HEK293 (cell line): ENCODE measurements around the gene ITGA8.
A peak's percentile ranks its signal among the peaks of the same experiment; 100 is the strongest.

Experiments
- CTCF ChIA-PET: fragments of 350-600 bp; formaldehyde crosslinking; extraction: SDS; loops from one replicate; lab custom pipeline; 2021; ENCODE audit warnings: antibody characterized with exemption; lab: Yijun Ruan, JAX
- POLR2A ChIA-PET: fragments of 300-600 bp; formaldehyde crosslinking; extraction: SDS; loops from one replicate; lab custom pipeline; 2020; ENCODE audit warnings: antibody characterized with exemption, inconsistent platforms; lab: Yijun Ruan, JAX
- H3K27ac ChIP-seq: fragments of 200-500 bp; sonication (Bioruptor generic); 2 replicates; pipeline ENCODE4 v1.5.1; 2014; ENCODE audit warnings: low read depth, low read length, control low read depth, inconsistent platforms; ENCODE audit errors: extremely low read depth
- H3K36me3 ChIP-seq, 2 experiments: fragments of 200-500 bp in 1 of 2; sonication (Bioruptor generic) in 1 of 2; 1 replicate in 1 of 2; 2 replicates in 1 of 2; pipeline ENCODE4 v1.5.1; 2014 to 2017; ENCODE audit warnings: inconsistent platforms in 2 of 2, low read length in 2 of 2; ENCODE audit not compliant: control insufficient read depth in 2 of 2, insufficient read depth in 1 of 2
- H3K4me1 ChIP-seq: fragments of 200-500 bp; sonication (Bioruptor generic); 2 replicates; pipeline ENCODE4 v1.5.1; 2014; ENCODE audit warnings: mild to moderate bottlenecking, low read length, inconsistent platforms; ENCODE audit not compliant: control insufficient read depth, insufficient read depth
- H3K4me3 ChIP-seq: 2 replicates; pipeline ENCODE4 v1.5.1; 2011; ENCODE audit warnings: low read depth, mild to moderate bottlenecking, control low read depth, low read length, moderate library complexity
- H3K9me3 ChIP-seq: fragments of 200-500 bp; sonication (Bioruptor generic); 2 replicates; pipeline ENCODE4 v1.5.1; 2014; ENCODE audit warnings: low read depth, low read length, inconsistent platforms; ENCODE audit not compliant: control insufficient read depth, insufficient read depth
- BCL11A ChIP-seq: fragments of 450-650 bp; formaldehyde crosslinking; IDR thresholded peaks from 2 replicates; pipeline ENCODE4 v1.5.1; 2016; ENCODE audit warnings: low read depth, missing biosample characterization, missing genetic modification characterization
- EGR2 ChIP-seq: fragments of 450-650 bp; formaldehyde crosslinking; IDR thresholded peaks from 2 replicates; pipeline ENCODE4 v1.5.1; 2016; ENCODE audit warnings: low read depth, missing biosample characterization, missing genetic modification characterization
- FEZF1 ChIP-seq: fragments of 450-650 bp; formaldehyde crosslinking; IDR thresholded peaks from 2 replicates; pipeline ENCODE4 v1.5.1; 2016; ENCODE audit warnings: missing biosample characterization, missing genetic modification characterization
- GLIS2 ChIP-seq: fragments of 450-650 bp; formaldehyde crosslinking; IDR thresholded peaks from 2 replicates; pipeline ENCODE4 v1.5.1; 2016; ENCODE audit warnings: missing biosample characterization, missing genetic modification characterization
- KLF9 ChIP-seq: fragments of 450-650 bp; formaldehyde crosslinking; IDR thresholded peaks from 2 replicates; pipeline ENCODE4 v1.5.1; 2016; ENCODE audit warnings: missing biosample characterization, missing genetic modification characterization, low read depth
- OVOL3 ChIP-seq: fragments of 450-650 bp; formaldehyde crosslinking; IDR thresholded peaks from 2 replicates; pipeline ENCODE4 v1.5.1; 2016; ENCODE audit warnings: missing biosample characterization, missing genetic modification characterization
- ZBTB17 ChIP-seq: fragments of 450-650 bp; formaldehyde crosslinking; IDR thresholded peaks from 2 replicates; pipeline ENCODE4 v1.5.1; 2016; ENCODE audit warnings: missing biosample characterization, missing genetic modification characterization
- ZBTB21 ChIP-seq: fragments of 450-650 bp; formaldehyde crosslinking; IDR thresholded peaks from 2 replicates; pipeline ENCODE4 v1.5.1; 2017; ENCODE audit warnings: missing biosample characterization, missing genetic modification characterization
- ZBTB48 ChIP-seq: fragments of 450-650 bp; formaldehyde crosslinking; IDR thresholded peaks from 2 replicates; pipeline ENCODE4 v1.5.1; 2016; ENCODE audit warnings: missing biosample characterization, missing genetic modification characterization
- ZFP3 ChIP-seq: fragments of 450-650 bp; formaldehyde crosslinking; IDR thresholded peaks from 2 replicates; pipeline ENCODE4 v1.5.1; 2016; ENCODE audit warnings: low read depth, missing biosample characterization, missing genetic modification characterization
- ZFP37 ChIP-seq: fragments of 450-650 bp; formaldehyde crosslinking; IDR thresholded peaks from 2 replicates; pipeline ENCODE4 v1.5.1; 2016; ENCODE audit warnings: missing biosample characterization, missing genetic modification characterization
- ZNF23 ChIP-seq: fragments of 450-650 bp; formaldehyde crosslinking; IDR thresholded peaks from 2 replicates; pipeline ENCODE4 v1.5.1; 2016; ENCODE audit warnings: missing biosample characterization, missing genetic modification characterization, borderline replicate concordance
- ZNF248 ChIP-seq: fragments of 450-650 bp; formaldehyde crosslinking; IDR thresholded peaks from 2 replicates; pipeline ENCODE4 v1.5.1; 2017; ENCODE audit warnings: missing biosample characterization, missing genetic modification characterization
- ZNF341 ChIP-seq: fragments of 450-650 bp; formaldehyde crosslinking; IDR thresholded peaks from 2 replicates; pipeline ENCODE4; 2016; ENCODE audit warnings: low read depth, missing biosample characterization, missing genetic modification characterization
- ZNF366 ChIP-seq: fragments of 450-650 bp; formaldehyde crosslinking; conservative IDR thresholded peaks from 2 replicates; pipeline ENCODE4 v1.5.1; 2016; ENCODE audit warnings: missing biosample characterization, missing genetic modification characterization
- ZNF423 ChIP-seq: fragments of 450-650 bp; formaldehyde crosslinking; IDR thresholded peaks from 2 replicates; pipeline ENCODE4 v1.5.1; 2016; ENCODE audit warnings: missing biosample characterization, missing genetic modification characterization
- ZNF433 ChIP-seq: fragments of 450-650 bp; formaldehyde crosslinking; IDR thresholded peaks from 2 replicates; pipeline ENCODE4 v1.5.1; 2016; ENCODE audit warnings: missing biosample characterization, missing genetic modification characterization, low read depth
- ZNF600 ChIP-seq: fragments of 450-650 bp; formaldehyde crosslinking; IDR thresholded peaks from 2 replicates; pipeline ENCODE4 v1.5.1; 2016; ENCODE audit warnings: missing biosample characterization, missing genetic modification characterization
- ZNF654 ChIP-seq: fragments of 450-650 bp; formaldehyde crosslinking; IDR thresholded peaks from 2 replicates; pipeline ENCODE4 v1.5.1; 2016; ENCODE audit warnings: low read depth, missing biosample characterization, missing genetic modification characterization
- ZNF76 ChIP-seq: fragments of 450-650 bp; formaldehyde crosslinking; IDR thresholded peaks from 2 replicates; pipeline ENCODE4; 2016; ENCODE audit warnings: low read depth, missing biosample characterization, missing genetic modification characterization, borderline replicate concordance
- TF ChIP-seq, protein P1 (sequence below): fragments of 450-650 bp; formaldehyde crosslinking; IDR thresholded peaks from 2 replicates; pipeline ENCODE4 v1.5.1; 2017; ENCODE audit warnings: missing biosample characterization, missing genetic modification characterization
- TF ChIP-seq, protein P2 (sequence below): fragments of 450-650 bp; formaldehyde crosslinking; IDR thresholded peaks from 2 replicates; pipeline ENCODE4 v1.5.1; 2016; ENCODE audit warnings: missing biosample characterization, missing genetic modification characterization
- TF ChIP-seq, protein P3 (sequence below): sonication (generic); formaldehyde crosslinking; IDR thresholded peaks from 2 replicates; pipeline ENCODE4 v1.8.1; 2022; ENCODE audit warnings: mild to moderate bottlenecking, moderate library complexity, missing genetic modification reagents

ITGA8 gene

DNA sequence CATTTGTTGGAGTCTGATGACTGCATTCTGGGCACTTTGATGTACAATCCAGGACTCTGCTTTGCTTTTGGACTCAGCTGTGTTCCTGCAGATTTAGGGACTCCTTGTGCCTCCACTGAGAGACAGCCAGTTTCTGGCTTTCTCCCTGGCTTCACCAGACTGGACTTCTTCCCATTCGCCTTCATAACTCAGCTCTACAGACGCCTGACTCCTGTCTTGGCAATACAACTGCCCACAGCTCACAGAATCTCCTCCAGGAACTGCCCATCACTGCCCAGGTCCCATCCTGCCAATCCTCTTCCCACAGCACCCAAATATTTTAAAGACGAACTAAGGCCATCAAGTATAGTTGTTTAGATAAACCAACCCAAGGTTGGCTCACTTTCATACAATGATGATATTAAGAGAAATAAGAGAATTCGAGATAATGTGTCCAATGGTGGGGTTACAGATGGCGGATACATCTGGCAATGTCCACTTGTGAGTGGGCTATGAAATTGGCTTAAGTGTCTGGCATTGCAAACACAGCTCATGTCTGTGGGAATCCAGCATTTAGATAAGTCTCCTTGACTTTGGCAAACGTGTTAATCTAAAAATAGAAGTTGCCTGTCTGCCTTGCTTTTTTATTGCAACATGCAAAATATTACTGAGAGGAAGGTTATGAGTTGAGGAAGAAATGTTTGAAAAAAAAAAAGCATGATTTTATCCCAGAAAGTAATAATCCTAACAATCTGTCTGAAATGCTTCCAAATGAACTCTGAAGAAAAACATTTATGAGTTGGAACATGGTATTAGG, 95.1 kb downstream of the ITGA8 start:
- no peaks in the 10 kb centered on the region for H3K9me3 ChIP-seq
- H3K4me3 ChIP-seq, result no peak overlapping the region
- H3K36me3 ChIP-seq, result no peaks in the 10 kb centered on the region
- no peak for TF ChIP-seq FEZF1
- no peak for TF ChIP-seq ZNF341 (tag by site-specific recombination)
- TF ChIP-seq ZNF654, result no peak
- no peak for TF ChIP-seq ZNF76 (tag by site-specific recombination)
- TF ChIP-seq ZBTB21 (tag by site-specific recombination), result no peak
- TF ChIP-seq ZNF600 (tag by site-specific recombination), result no peak
- no peak for TF ChIP-seq OVOL3 (tag by site-specific recombination)
- no peak for TF ChIP-seq ZNF433
- TF ChIP-seq ZNF23, result no peak
- no peak for TF ChIP-seq ZNF423
- no peak overlapping the region for H3K27ac ChIP-seq
- H3K4me1 ChIP-seq, result peaks cover 17% of the 10 kb centered on the region
- POLR2A ChIA-PET, result no interaction called here
- CTCF ChIA-PET, result interaction anchor here (0.6 kb wide), 1 partner anchor 13 kb away, joined by 3 read pairs; no protein-coding TSS in a partner anchor

DNA sequence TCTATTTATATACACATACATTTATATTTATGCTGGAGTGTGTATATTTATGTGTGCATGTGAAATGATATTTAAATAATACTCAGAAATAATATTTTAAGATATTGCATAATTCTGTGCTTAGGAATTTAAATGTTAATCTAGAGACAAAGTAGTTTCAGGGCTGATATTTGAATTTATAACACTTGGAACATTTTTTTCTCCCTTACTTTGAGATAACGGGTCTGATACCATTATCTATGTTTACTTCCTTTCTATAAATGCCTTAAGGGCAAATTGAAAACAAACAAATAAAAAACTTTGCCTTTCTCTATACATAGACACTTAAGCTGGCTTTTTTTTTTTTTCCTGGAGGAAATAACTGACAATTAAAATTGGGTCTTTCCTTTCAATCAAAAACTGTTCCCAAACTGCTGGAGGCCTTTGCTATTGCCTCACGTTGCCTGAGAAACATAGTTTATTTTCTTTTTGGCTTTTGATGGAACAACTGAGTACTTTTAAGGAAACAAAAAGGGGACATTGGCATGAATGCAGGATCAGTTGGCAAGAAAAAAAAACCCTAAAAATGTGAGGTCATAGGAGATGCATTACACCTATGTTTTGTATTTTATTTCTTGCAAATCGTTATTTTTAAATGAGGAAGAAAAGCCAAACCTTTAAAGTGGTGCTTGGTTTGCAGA, 98.7 kb downstream of the ITGA8 start:
- H3K36me3 ChIP-seq, result no peaks in the 10 kb centered on the region
- H3K4me3 ChIP-seq, result no peak overlapping the region
- peaks cover 18% of the 10 kb centered on the region for H3K4me1 ChIP-seq
- ChIA-PET POLR2A (no interaction called here), CTCF (interaction anchor here (0.6 to 0.7 kb wide), 2 partner anchors 295 to 580 kb away, joined by 4 to 8 read pairs; no protein-coding TSS in a partner anchor)
- no peak overlapping the region for H3K27ac ChIP-seq
- H3K9me3 ChIP-seq, result no peaks in the 10 kb centered on the region
- no peak for TF ChIP-seq ZNF248 (tag by site-specific recombination)
- TF ChIP-seq, protein P1, sequence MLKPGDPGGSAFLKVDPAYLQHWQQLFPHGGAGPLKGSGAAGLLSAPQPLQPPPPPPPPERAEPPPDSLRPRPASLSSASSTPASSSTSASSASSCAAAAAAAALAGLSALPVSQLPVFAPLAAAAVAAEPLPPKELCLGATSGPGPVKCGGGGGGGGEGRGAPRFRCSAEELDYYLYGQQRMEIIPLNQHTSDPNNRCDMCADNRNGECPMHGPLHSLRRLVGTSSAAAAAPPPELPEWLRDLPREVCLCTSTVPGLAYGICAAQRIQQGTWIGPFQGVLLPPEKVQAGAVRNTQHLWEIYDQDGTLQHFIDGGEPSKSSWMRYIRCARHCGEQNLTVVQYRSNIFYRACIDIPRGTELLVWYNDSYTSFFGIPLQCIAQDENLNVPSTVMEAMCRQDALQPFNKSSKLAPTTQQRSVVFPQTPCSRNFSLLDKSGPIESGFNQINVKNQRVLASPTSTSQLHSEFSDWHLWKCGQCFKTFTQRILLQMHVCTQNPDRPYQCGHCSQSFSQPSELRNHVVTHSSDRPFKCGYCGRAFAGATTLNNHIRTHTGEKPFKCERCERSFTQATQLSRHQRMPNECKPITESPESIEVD (tag by site-specific recombination), result peak; percentile 27; the same call in 1 of the 2 replicates

DNA sequence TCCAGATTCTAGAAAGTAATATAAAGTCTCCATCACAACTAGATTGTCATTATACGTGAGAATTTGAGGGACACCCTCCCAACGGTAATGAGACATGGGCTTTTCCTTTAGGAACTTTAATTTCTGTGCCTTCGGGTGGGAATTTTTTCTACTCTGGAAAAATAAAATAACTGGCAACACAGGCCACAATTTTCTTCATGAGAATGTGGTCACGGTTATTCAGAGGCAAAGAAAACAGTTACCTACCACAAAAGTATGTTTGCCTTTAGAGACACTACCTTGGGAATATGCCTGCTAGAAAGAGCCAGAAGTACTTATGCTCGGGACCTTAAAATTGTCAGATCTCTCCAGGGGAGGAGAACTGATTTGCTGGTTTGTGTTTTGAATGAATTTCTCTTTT, 99.4 kb downstream of the ITGA8 start:
- TF ChIP-seq GLIS2 (tag by site-specific recombination), result no peak
- Histone ChIP-seq H3K9me3 (no peaks in the 10 kb centered on the region), H3K4me1 (peaks cover 18% of the 10 kb centered on the region), H3K27ac (no peak overlapping the region), H3K4me3 (no peak overlapping the region), H3K36me3 (no peaks in the 10 kb centered on the region)
- ChIA-PET POLR2A (no interaction called here), CTCF (interaction anchor here (1.4 kb wide), 1 partner anchor 35 kb away, joined by 5 read pairs; no protein-coding TSS in a partner anchor)

DNA sequence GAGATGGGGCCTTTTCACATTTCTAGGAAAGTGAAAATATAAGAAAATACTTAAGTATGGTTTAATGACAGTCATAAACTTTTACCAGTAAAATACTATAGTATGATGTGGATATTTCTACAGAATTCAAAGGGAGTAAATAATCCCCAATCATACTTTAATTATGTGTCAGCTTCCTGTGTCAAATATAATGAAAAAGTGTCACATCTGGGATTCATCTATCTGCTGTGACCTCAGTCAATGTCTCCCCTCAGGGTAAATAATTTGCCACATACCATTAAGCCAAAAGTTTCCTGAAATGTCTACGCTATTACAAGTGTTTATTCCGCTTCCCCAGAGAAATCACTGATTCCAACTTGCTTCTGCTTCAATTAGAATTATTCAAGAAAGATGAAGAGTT, 110.5 kb downstream of the ITGA8 start:
- H3K36me3 ChIP-seq, result no peaks in the 10 kb centered on the region
- POLR2A ChIA-PET, result no interaction called here
- no peak overlapping the region for H3K27ac ChIP-seq
- H3K4me3 ChIP-seq, result no peak overlapping the region
- H3K4me1 ChIP-seq, result peaks cover 5% of the 10 kb centered on the region; the same call in 1 of the 2 replicates
- no peaks in the 10 kb centered on the region for H3K9me3 ChIP-seq
- CTCF ChIA-PET, result interaction anchor here (3.7 kb wide), 1 partner anchor 24 kb away, joined by 14 read pairs; no protein-coding TSS in a partner anchor
- TF ChIP-seq ZBTB48 (no peak), BCL11A (tag by site-specific recombination) (no peak), ZBTB21 (tag by site-specific recombination) (no peak), KLF9 (tag by site-specific recombination) (no peak), ZFP37 (tag by site-specific recombination) (no peak), ZNF366 (tag by site-specific recombination) (no peak), ZFP3 (tag by site-specific recombination) (no peak), EGR2 (tag by site-specific recombination) (no peak), ZBTB17 (no peak)
- TF ChIP-seq, protein P2, sequence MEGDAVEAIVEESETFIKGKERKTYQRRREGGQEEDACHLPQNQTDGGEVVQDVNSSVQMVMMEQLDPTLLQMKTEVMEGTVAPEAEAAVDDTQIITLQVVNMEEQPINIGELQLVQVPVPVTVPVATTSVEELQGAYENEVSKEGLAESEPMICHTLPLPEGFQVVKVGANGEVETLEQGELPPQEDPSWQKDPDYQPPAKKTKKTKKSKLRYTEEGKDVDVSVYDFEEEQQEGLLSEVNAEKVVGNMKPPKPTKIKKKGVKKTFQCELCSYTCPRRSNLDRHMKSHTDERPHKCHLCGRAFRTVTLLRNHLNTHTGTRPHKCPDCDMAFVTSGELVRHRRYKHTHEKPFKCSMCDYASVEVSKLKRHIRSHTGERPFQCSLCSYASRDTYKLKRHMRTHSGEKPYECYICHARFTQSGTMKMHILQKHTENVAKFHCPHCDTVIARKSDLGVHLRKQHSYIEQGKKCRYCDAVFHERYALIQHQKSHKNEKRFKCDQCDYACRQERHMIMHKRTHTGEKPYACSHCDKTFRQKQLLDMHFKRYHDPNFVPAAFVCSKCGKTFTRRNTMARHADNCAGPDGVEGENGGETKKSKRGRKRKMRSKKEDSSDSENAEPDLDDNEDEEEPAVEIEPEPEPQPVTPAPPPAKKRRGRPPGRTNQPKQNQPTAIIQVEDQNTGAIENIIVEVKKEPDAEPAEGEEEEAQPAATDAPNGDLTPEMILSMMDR (tag by site-specific recombination), result no peak
- TF ChIP-seq, protein P3, sequence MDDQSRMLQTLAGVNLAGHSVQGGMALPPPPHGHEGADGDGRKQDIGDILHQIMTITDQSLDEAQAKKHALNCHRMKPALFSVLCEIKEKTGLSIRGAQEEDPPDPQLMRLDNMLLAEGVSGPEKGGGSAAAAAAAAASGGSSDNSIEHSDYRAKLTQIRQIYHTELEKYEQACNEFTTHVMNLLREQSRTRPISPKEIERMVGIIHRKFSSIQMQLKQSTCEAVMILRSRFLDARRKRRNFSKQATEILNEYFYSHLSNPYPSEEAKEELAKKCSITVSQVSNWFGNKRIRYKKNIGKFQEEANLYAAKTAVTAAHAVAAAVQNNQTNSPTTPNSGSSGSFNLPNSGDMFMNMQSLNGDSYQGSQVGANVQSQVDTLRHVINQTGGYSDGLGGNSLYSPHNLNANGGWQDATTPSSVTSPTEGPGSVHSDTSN (CRISPR knock-in tag), result no peak
